Erythroblast (primary cell): ENCODE data around the gene PLCH2.

Experiments used
- GATA1 ChIP-seq: IDR thresholded peaks from 2 replicates; pipeline ENCODE4 v1.6.1; 2011; ENCODE audit warnings: low read depth, mild to moderate bottlenecking, control low read depth, low read length, moderate library complexity
- POLR2A ChIP-seq: IDR thresholded peaks from 2 replicates; pipeline ENCODE4 v1.6.1; 2011; ENCODE audit warnings: mild to moderate bottlenecking, low read length

DNA sequence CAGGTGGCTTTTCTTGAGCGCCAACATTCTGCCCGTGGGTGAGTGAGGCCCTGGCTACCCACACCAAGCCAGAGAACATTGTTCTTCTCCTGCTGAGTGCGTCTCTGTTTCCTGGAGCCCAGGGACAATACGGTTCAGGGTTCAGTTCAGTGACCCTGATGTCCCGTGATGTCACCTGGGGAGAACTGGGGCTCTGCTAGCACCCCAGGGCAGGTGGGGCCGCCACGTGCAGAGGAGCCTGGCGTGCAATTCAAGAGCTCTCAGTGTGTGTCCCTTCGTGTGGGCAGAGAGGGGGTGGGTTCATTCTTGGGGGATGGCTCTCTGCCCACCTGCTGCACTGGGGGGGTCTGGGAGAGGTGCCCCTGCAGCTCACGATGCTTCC is 45.5 kb upstream of the PLCH2 start:
- no peak for TF ChIP-seq POLR2A
- no peak for TF ChIP-seq GATA1
